HG02623 (cell line): Measurements from ENCODE around the gene SULT1A1.

Experiments
- ATAC-seq: cut with Tn5 transposase; IDR thresholded peaks from one replicate; pipeline ENCODE4 v1.9.1; 2021; ENCODE audit warnings: moderate library complexity; ENCODE audit not compliant: unreplicated experiment

The SULT1A1 gene

DNA sequence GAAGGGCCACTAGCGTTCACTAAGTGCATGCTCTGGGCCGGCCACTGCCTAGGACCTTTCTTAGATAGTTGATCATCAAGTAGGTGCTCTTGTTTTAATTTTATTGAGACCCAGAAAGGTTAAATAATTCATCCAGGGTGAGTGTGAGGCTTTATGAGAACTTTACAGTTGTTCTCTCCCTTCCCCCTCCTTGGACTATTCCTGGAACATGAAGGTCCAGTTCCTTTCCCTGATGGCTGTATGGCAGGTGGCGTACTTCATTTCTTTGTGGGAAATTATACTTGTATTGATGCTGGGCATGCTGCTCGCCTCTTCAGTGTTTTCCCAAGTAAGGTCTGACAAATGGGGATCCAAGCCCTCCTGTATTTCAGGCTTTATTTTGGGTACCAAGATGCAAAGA, 47.6 kb downstream of the SULT1A1 start:
- ATAC-seq: no peak

- ATAC-seq: no peak
Measured at GRCh38 chr16:28561557-28562187, 48.2 kb downstream of the SULT1A1 start.

DNA sequence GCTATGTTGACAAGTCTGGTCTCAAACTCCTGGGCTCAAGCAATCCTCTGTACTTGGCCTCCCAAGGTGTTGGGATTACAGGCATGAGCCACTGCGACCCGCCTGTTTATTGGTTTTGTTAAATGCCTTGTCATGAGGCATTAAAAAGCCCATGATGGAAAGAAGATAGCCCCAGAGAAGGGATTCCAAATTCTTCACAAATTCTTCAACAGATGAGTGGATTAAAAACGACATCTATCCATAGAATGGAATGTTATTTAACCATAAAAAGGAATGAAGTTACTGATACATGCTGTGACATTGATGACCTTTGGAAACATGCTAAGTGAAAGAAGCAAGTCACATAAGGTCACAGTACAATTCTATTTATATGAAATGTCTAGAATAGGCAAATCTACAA, 51.4 kb downstream of the SULT1A1 start:
- ATAC-seq: no peak

DNA sequence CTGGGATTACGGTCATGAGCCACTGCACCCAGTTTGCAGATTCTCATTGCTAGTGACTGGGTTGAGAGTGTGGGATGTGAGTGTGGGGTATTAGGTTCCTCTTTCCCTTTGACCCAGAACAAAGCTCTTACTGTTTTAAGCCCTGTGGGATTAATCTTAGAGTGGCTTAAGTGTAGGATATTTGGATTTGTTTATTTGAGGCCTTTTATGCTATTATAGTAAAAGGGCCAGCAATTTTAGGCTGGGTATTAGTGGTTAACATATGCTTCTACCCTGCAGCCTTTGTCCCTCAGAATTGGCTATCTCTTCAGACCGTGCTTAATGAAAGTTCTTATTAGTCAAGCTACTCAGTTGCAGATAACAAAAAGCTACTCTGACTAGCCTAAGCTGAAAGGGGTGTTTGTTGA, 52.9 kb downstream of the SULT1A1 start:
- no peak for ATAC-seq

DNA sequence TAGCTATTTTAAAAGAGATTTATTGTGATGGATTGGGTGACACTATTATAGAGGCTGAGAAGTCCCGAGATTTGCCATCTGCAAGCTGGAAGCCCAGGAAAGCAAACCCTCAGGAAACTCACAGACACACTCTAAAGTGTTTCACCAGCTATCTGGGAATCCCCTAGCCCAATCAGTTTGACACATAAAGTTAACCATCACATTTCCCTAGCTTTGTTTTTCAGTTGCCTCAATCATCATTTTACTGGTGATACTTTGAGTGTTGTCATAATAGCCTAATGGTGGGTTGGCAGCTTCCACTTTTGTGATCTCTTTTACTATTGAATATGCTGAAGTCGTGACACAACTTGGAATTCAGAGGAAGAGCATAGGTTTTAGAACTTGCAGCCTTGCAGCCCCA, 54.3 kb downstream of the SULT1A1 start:
- no peak for ATAC-seq
